GM12891 (cell line): ENCODE results near the gene AQP5.

Source experiments
- DNase-seq: peaks from one replicate; pipeline ENCODE4 v3.0.0; 2011; ENCODE audit warnings: low spot score; ENCODE audit not compliant: insufficient read length
- FAIRE-seq: peaks from 2 replicates; lab custom pipeline; 2011; peaks lifted over from hg19 to GRCh38; lab: Jason Lieb, UNC
- PAX5 ChIP-seq: IDR thresholded peaks from 2 replicates; pipeline ENCODE4 v1.6.1; 2011; ENCODE audit warnings: low read length, moderate library complexity, mild to moderate bottlenecking; ENCODE audit not compliant: insufficient read depth, severe bottlenecking
- POLR2A ChIP-seq: IDR thresholded peaks from 2 replicates; pipeline ENCODE4 v1.6.1; 2011; ENCODE audit warnings: low read depth, low read length, control low read depth
- POLR2AphosphoS5 ChIP-seq: IDR thresholded peaks from 2 replicates; pipeline ENCODE4 v1.6.1; 2011; ENCODE audit warnings: low read depth, low read length, control low read depth
- POU2F2 ChIP-seq: IDR thresholded peaks from 2 replicates; pipeline ENCODE4 v1.6.1; 2011; ENCODE audit warnings: low read depth, mild to moderate bottlenecking, control low read depth, low read length, moderate library complexity
- SPI1 ChIP-seq: IDR thresholded peaks from 2 replicates; pipeline ENCODE4 v1.6.1; 2011; ENCODE audit warnings: low read depth, low read length, control low read depth
- TAF1 ChIP-seq: IDR thresholded peaks from 2 replicates; pipeline ENCODE4 v1.6.1; 2011; ENCODE audit warnings: low read depth, low read length, control low read depth

AQP5 gene

DNA sequence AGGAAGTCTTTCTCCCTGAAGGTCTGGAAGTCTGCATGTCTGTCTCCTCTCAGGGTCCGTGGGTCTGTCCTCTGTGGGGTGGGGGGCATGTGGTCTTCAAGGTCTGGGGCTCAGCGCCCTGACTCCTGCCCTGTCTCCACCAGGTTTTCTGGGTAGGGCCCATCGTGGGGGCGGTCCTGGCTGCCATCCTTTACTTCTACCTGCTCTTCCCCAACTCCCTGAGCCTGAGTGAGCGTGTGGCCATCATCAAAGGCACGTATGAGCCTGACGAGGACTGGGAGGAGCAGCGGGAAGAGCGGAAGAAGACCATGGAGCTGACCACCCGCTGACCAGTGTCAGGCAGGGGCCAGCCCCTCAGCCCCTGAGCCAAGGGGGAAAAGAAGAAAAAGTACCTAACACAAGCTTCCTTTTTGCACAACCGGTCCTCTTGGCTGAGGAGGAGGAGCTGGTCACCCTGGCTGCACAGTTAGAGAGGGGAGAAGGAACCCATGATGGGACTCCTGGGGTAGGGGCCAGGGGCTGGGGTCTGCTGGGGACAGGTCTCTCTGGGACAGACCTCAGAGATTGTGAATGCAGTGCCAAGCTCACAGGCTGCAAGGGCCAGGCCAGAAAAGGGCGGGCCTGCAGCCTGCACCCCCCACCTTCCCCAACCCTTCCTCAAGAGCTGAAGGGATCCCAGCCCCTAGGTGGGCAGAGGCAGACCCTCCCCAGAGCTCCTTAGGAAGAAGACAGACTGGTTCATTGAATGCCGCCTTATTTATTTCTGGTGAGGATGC lies 3.4 kb downstream of the AQP5 start:
- DNase-seq (no peak), FAIRE-seq (no peak)
- TF ChIP-seq SPI1 (no peak), POU2F2 (no peak), TAF1 (no peak), PAX5 (no peak), POLR2AphosphoS5 (no peak), POLR2A (no peak)

DNA sequence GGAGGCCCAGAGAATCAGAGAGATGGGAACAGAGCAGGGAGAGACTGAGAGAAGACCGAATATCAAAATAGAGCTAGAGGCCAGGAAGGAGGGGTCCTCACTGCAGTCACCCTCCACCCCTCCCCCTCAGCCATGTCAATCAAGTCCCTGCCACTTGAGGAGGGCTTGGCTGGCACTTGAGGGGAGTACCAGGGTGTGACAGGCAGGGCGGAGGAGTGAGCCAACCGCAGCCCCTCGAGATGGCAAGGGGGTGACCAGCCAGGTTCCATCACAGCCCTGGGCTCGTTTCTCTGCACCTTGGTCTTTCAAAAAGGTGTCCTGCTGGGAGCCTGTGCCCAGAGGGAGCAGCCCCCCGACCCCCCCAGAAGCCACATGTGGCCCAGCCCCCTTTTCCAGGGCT lies 4.2 kb downstream of the AQP5 start:
- DNase-seq (no peak), FAIRE-seq (no peak)
- TF ChIP-seq TAF1 (no peak), SPI1 (no peak), PAX5 (no peak), POLR2AphosphoS5 (no peak), POU2F2 (no peak), POLR2A (no peak)

GRCh38 chr12:49966511-49967041 lies 4.9 kb downstream of the AQP5 start:
- FAIRE-seq: no peak
- no peak for TF ChIP-seq TAF1
- TF ChIP-seq PAX5: no peak
- no peak for TF ChIP-seq POLR2AphosphoS5
- TF ChIP-seq SPI1: no peak
- no peak for TF ChIP-seq POU2F2
- no peak for TF ChIP-seq POLR2A

GRCh38 chr12:49967042-49967776 lies 5.5 kb downstream of the AQP5 start:
- peak; percentile 98 for FAIRE-seq
- peak; percentile 94 for DNase-seq
- TF ChIP-seq POLR2AphosphoS5 (no peak), POLR2A (no peak), PAX5 (no peak), POU2F2 (no peak), SPI1 (no peak), TAF1 (no peak)

More at GRCh38 chr12:49966511-49967041, 4.9 kb downstream of the AQP5 start:
- DNase-seq: no peak

DNA sequence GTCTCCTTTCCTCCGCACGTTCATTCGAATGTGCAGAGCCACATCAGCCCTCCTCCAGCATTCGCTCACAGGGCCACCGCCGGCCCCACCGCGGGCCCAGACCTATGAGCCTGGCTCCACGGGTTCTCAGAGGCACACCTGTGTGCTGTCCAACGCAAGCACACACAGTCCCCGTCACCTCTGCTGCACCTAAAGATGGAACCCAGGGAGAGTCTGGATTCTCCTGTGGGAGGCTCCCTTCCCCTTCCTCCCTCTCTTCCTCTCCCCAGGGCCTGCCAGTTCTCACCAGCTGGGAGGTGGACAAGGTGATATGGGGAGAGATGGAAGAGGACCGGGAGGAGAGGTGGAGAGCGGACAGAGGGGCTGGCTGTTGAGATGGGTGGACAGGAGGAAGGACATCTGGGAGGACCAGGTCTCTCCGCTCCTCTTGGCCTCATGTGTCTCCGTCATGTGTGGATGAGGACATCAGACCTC lies 6.1 kb downstream of the AQP5 start:
- TF ChIP-seq POU2F2 (no peak), SPI1 (no peak), TAF1 (no peak), PAX5 (no peak), POLR2AphosphoS5 (no peak), POLR2A (no peak)
- DNase-seq (no peak), FAIRE-seq (no peak)

GRCh38 chr12:49968471-49968870 lies 6.8 kb downstream of the AQP5 start:
- no peak for DNase-seq
- TF ChIP-seq POLR2A: no peak
- TF ChIP-seq POLR2AphosphoS5: no peak
- TF ChIP-seq SPI1: no peak
- TF ChIP-seq PAX5: no peak
- TF ChIP-seq TAF1: no peak
- TF ChIP-seq POU2F2: no peak
- no peak for FAIRE-seq

GRCh38 chr12:49969027-49969426 lies 7.4 kb downstream of the AQP5 start:
- no peak for TF ChIP-seq POLR2A
- no peak for TF ChIP-seq TAF1
- no peak for TF ChIP-seq POLR2AphosphoS5
- TF ChIP-seq POU2F2: no peak
- no peak for TF ChIP-seq SPI1
- TF ChIP-seq PAX5: no peak
- DNase-seq: no peak
- FAIRE-seq: no peak

DNA sequence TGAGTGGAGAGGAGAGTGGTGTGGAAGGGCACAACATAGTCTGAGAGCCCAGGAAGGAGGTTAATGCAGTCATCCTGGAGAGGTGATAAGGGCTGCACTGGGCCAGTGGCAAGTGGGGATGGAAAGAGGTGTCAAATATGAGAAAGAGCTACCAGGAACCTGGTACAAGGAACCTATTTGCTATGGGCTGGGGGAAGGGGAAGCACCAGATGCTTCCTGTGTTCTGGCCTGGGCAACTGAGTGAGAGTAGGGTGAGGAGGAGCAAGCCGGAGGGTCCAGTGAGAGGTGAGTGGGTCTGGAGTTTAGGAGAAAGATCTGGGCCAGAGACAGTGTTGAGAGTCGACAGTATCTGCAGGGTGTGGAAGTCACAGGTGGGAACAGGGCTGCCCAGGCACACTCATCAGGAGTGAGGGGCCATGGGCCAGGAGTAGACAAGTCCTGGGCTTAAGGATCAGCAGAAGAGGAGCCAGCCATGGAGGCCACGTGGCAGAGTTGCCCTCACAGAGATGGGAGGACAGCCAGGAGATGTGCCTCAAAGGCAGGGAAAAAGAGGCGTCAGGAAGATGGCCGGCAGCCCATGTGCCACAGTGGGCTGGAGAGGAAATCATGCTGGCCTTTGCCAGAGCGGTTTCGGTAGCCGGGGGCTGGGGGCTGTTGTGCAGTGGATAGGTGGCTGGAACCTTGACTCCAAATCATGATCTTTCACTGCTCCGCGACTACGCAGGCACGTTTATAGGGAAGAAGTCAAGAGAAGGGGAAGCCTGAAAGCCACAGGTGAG lies 8.2 kb downstream of the AQP5 start:
- DNase-seq (no peak), FAIRE-seq (no peak)
- TF ChIP-seq POU2F2: no peak
- no peak for TF ChIP-seq TAF1
- TF ChIP-seq PAX5: no peak
- TF ChIP-seq POLR2AphosphoS5: no peak
- no peak for TF ChIP-seq POLR2A
- TF ChIP-seq SPI1: no peak
